Right ventricle myocardium inferior (tissue), 1 donor: ENCODE results near the gene WDR46. TPM values are rescaled to one million over a fixed set of nuclear protein-coding genes. Genes with fewer than 3 reads are reported as not detected.
"Not testable (repeated sequence)": the region's sequence is repeated elsewhere in the genome, so short reads cannot be mapped to it uniquely, and the experiment has no call there.

Source experiments
- ATAC-seq: fragments of 200-7000 bp; cut with Tn5 transposase; one replicate; pipeline ENCODE4 v1.9.1; 2020; ENCODE audit warnings: mild to moderate bottlenecking, moderate library complexity
- DNase-seq: peaks from one replicate; pipeline ENCODE4 v3.0.0; 2021; ENCODE audit errors: missing footprints
- intact Hi-C: fragments of 100-400 bp; cut with DNase I; formaldehyde crosslinking; loops from one replicate; pipeline ENCODE4 v1.11.0; 2022
- total RNA-seq: library from RNA; stranded (reverse); fragmentation: NEBNext Ultra II Directional; extraction: Animal tissue kit (Norgen Biotek cat#: 25700); gene quantifications from one replicate; pipeline ENCODE4 v1.2.1, GENCODE V29; 2021
- donor health status: DM: no; HTN: yes; CAD: no; lungs with severe emphysema.

The WDR46 gene
- total RNA-seq, 1 donor from 2014 or later = 15.9 TPM

- intact Hi-C loops, DNase-seq, ATAC-seq: not testable (repeated sequence)
Measured at GRCh38 chr6:33275795-33276580, 13.1 kb downstream of the WDR46 start.

GRCh38 chr6:33273924-33274902, 14.8 kb downstream of the WDR46 start:
- intact Hi-C loops = loop anchor here (2.0 kb wide), 1 partner anchor 43 kb away; the partner anchor contains the start of gene ZBTB22
- no peak for ATAC-seq

GRCh38 chr6:33273129-33273923, 15.7 kb downstream of the WDR46 start:
- ATAC-seq (no peak), DNase-seq (no peak)
- intact Hi-C loops = loop anchor here (2.0 kb wide), 1 partner anchor 43 kb away; the partner anchor contains the start of gene ZBTB22

More at GRCh38 chr6:33273924-33274902, 14.8 kb downstream of the WDR46 start:
- no peak for DNase-seq

GRCh38 chr6:33272275-33273128, 16.5 kb downstream of the WDR46 start:
- peak; percentile 6 for ATAC-seq
- no peak for DNase-seq
- intact Hi-C loops = loop anchor here (2.0 kb wide), 1 partner anchor 44 kb away; the partner anchor contains the start of gene ZBTB22

- intact Hi-C loops = loop anchor here (2.0 kb wide), 1 partner anchor 45 kb away; the partner anchor contains the start of gene ZBTB22
Measured at GRCh38 chr6:33271468-33272274, 17.4 kb downstream of the WDR46 start, which contains the start of the genes RPS18 and VPS52. Gene RPS18 (plus strand): TSS chr6:33272075. CDS start chr6:33272120, 45 bp downstream. Gene VPS52 (minus strand): TSS chr6:33271876. CDS start chr6:33271675, 201 bp downstream.

GRCh38 chr6:33271117-33271467, 17.9 kb downstream of the WDR46 start:
- DNase-seq (no peak), ATAC-seq (no peak)
- intact Hi-C loops = no loop called here

More at GRCh38 chr6:33271468-33272274, 17.4 kb downstream of the WDR46 start, which contains the start of the genes RPS18 and VPS52:
- peak; percentile 96 for ATAC-seq
- DNase-seq = peak; percentile 95

GRCh38 chr6:33264015-33264414, 25.0 kb downstream of the WDR46 start:
- intact Hi-C loops = no loop called here
- ATAC-seq (peak; percentile 32), DNase-seq (no peak)

GRCh38 chr6:33262490-33262889, 26.5 kb downstream of the WDR46 start:
- DNase-seq, ATAC-seq, intact Hi-C loops: not testable (repeated sequence)

GRCh38 chr6:33259032-33259431, 30.0 kb downstream of the WDR46 start:
- intact Hi-C loops = no loop called here
- DNase-seq (no peak), ATAC-seq (no peak)

GRCh38 chr6:33254591-33254990, 34.4 kb downstream of the WDR46 start:
- intact Hi-C loops = no loop called here
- ATAC-seq (no peak), DNase-seq (no peak)

GRCh38 chr6:33252759-33253158, 36.3 kb downstream of the WDR46 start:
- DNase-seq (no peak), ATAC-seq (no peak)
- intact Hi-C loops = no loop called here

- intact Hi-C loops = no loop called here
- ATAC-seq (no peak), DNase-seq (no peak)
Measured at GRCh38 chr6:33251395-33252012, 37.5 kb downstream of the WDR46 start.

GRCh38 chr6:33250731-33251130, 38.3 kb downstream of the WDR46 start:
- intact Hi-C loops = no loop called here
- ATAC-seq (no peak), DNase-seq (no peak)

- DNase-seq = no peak
- peak; percentile 0 for ATAC-seq
- intact Hi-C loops = loop anchor here (2.0 to 5.0 kb wide), 4 partner anchors 41 to 363 kb away; partner anchors contain the start of genes RING1, RXRB and SLC39A7
Measured at GRCh38 chr6:33249732-33250630, 39.1 kb downstream of the WDR46 start.
